ENCODE results near the gene LAGE3.

LAGE3 gene

GRCh38 chrX:154436983-154437752, 41.9 kb downstream of the LAGE3 start, which contains the start of gene GDI1:
Gene GDI1, plus strand, starts transcription at chrX:154437154. Its CDS starts 101 bp downstream, at chrX:154437255.
- peak in 1 of 3 donors; percentile 43 for DNase-seq (ENCODE audit: low read depth in 2 of 3, low spot score in 1 of 3)

DNA sequence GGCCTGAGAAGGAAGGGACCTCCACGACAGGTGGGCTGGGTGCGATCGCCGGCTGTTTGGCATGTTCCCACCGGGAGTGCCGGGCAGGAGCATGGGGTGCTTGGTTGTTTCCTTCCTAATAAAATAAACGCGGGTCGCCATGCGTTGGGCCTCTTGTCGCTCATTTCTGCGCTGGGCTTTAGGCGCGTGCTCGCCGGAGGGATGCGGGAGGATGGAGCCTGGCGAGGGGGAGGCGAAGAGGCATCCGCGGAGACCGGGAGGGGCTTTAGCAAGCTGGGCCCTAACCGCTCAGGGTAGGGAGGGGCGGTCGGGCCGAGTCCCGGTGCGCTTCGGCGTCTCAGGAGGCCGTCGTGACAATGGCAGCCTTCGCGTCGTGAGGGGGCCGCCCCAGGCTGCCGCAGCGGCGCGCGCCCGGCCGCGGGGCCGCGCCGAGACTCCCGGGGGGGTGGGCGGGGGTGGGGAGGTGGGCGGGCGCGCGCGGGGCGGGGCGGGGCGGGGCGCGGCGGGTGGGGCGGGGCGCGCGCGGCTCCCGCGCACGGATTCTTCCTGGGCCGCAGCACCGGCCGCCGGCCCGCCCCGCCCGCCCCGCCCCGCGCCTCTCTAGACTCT, 42.6 kb downstream of the LAGE3 start:
- peak in 1 of 3 donors; percentile 32 for DNase-seq (ENCODE audit: low read depth in 2 of 3, low spot score in 1 of 3)

DNA sequence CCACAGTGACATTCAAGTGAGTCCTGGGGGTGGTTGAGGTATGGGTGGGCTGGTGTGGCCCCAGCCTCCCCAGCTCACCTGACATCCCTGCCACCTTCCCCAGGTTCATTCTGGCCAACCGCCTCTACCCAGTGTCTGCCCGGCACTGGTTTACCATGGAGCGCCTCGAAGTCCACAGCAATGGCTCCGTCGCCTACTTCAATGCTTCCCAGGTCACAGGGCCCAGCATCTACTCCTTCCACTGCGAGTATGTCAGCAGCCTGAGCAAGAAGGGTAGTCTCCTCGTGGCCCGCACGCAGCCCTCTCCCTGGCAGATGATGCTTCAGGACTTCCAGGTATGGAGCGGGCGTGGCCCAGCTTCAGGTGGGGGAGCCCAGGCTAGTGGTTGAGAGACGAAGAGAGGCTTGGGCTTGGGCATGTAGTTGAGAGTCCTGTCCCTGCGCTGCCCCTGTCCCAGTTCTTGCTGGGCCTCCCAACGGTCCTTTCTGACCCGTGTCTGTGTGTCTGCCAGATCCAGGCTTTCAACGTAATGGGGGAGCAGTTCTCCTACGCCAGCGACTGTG, 43.8 kb downstream of the LAGE3 start:
- no peak for DNase-seq (ENCODE audit: low read depth in 2 of 3, low spot score in 1 of 3)

DNA sequence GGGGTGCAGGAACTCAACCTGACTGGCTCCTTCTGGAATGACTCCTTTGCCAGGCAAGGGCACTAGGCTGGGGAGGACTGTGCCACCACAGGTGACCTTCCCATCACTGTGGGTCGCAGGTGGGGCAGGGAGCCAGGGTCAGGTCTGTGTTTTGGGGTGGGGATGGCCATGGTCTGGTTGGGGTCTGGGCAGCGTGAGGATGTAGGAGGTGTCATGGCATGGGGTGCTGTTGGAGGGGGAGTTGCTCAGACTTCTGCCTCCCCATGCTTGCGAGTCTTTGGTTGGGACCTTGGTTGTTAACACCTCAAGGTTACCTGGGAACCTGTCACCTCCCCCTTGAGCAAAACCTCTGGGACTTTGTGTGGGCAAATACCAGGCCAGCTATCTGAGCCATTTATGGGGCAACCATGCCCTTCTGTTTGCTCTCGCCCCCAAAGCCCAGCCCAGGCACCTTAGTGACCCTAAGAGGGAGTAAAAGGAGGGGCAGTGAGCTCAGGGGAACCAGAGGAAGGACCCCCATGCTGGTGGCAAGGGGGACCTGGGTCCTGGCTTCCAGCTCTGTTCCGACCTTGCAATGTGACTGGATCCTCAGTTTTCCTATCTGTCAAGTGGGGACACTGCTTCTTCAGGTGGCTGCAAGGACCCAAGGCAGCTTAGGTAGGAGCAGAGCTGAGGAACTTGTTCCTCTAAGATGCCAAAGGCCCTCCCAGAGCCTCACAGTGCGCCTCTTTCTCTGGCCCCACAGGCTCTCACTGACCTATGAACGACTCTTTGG, 44.5 kb downstream of the LAGE3 start:
- no peak for DNase-seq (ENCODE audit: low read depth in 2 of 3, low spot score in 1 of 3)

DNA sequence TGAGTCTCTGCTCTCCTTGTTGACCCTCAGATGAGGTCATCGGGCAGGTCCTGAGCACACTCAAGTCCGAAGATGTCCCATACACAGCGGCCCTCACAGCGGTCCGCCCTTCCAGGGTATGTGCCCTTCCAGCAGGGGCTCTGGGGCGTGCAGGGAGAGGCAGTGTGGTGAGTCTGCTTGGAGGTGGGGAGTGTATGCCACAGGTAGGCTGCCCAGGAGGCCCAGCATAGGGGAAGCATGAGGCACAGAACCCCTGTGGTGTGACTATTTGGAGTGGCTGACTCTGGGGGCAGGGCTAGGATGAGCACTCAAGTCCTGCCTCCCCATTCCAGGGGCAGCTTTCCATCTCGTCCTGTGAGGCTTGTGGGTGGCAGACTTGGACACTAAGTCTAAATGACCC, 45.5 kb downstream of the LAGE3 start:
- DNase-seq (ENCODE audit: low read depth in 2 of 3, low spot score in 1 of 3): no peak

- DNase-seq (ENCODE audit: low read depth in 2 of 3, low spot score in 1 of 3): no peak
Measured at GRCh38 chrX:154432210-154432609, 46.9 kb downstream of the LAGE3 start.

DNA sequence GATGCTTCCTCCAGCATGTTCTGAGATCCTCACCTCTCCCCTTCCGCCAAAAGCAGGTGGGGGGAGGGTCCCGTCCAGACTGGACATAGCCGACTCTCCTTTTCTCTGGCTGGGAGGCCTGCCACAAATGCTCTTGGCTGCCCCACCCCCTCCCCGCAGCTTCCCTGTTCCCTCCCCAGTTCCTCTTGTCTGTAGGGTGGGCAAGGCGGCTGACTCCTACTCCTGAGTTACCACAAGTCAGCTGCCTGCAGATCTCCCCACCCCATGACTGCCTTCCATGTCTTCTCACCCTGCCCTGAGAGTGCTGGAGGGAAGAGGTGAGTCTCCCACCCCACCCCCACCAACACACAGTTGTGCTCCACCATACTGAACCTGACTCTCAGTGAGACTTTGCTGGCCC, 47.7 kb downstream of the LAGE3 start:
- DNase-seq (ENCODE audit: low read depth in 2 of 3, low spot score in 1 of 3): no peak

GRCh38 chrX:154430916-154431315, 48.2 kb downstream of the LAGE3 start:
- DNase-seq (ENCODE audit: low read depth in 2 of 3, low spot score in 1 of 3): no peak

DNA sequence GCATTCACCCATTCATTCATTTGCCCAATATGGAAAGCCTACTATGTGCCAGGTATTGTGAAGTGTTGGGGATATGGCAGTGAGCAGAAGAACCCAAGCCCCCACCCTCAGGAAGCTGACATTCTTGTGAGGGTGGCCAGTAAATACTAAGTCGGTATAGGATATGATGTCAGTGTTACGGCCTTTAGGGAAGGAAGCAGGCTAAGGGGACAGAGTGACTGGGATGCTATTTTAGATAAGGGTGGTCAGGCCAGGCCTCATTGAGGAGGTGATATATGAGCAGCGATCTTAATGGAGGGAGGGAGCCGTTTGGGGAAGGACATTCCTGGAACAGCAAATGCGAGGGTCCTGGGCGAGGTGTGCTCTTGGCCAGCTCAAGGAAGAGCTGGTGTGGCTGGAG, 48.6 kb downstream of the LAGE3 start:
- DNase-seq (ENCODE audit: low read depth in 2 of 3, low spot score in 1 of 3): no peak

DNA sequence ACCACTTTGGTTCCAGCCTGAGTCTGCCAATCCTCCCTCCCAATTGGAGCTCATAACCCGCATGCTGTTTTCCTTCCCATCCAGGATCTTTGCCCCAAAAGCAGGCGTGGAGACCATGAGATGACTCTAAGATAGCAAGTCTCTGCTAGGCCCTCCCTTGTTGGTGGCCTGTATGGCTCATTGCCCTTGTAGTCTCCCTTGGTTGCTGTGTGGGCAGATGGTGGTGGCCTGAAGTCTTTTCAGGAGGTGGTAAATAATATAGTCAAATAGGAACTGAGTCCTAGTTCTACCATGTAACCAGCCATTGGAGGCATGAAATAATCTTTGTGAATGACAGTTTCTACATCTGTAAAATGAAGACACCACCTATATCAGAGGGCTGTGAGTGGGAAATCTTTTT, 49.4 kb downstream of the LAGE3 start:
- no peak for DNase-seq (ENCODE audit: low read depth in 2 of 3, low spot score in 1 of 3)

DNA sequence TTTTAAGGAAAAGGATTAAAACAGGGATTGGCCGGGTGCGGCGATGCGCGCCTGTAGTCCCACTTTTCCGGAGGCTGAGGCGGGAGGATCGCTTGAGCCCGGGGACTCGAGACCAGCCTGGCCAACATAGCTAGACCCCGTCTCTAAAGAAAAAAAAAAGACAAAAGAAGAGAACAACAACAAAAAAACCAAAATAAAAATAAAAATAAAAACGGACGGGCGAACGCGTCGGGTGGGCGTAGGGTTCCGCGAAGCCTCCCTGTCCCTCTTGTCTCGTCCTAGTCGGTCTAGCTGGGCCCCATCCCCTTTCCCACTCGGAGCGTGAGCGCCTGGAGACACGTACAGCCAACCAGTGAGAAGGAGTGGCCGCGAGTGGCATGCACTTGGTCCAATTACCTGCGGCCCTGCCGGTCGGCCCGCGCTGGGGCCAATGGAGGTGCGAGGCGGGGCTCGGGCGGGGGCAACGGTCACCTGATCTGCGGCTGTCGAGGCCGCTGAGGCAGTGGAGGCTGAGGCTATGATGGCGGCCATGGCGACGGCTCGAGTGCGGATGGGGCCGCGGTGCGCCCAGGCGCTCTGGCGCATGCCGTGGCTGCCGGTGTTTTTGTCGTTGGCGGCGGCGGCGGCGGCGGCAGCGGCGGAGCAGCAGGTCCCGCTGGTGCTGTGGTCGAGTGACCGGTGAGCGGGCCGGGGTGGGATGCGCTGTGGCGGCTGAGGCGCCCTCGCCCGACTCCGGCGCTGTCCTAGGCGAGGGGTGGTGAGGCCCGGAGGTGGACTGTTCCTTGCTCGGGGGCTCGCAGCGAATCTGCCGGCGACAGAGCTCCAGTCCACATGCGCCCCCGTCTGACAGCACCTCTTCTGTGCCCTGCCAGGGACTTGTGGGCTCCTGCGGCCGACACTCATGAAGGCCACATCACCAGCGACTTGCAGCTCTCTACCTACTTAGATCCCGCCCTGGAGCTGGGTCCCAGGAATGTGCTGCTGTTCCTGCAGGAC, 50.6 kb downstream of the LAGE3 start, which contains the start of gene ATP6AP1:
ATP6AP1 (plus strand) TSS at position 502 of the 996 bp plus-strand sequence; CDS start at position 518, 16 bp downstream.
- DNase-seq (ENCODE audit: low read depth in 2 of 3, low spot score in 1 of 3): peak; percentile 75 to 81 (median 81)

Measured in stimulated activated CD4-positive, alpha-beta T cell treated with anti-CD3 and anti-CD28 coated beads, Interleukin-12 subunit alpha, Interleukin-12 subunit beta, amount 100 ng/mL, for 48 hours (primary cell).